Omental fat pad (tissue), 4 donors: Measurements from ENCODE around the gene ELF1. TPM values are rescaled to one million over a fixed set of nuclear protein-coding genes. Genes with fewer than 3 reads are reported as not detected.

Experiments used
- ATAC-seq: fragments of 150-250 bp; one replicate; pipeline ENCODE4 v1.9.1; 2016; ENCODE audit warnings: mild to moderate bottlenecking, moderate library complexity; ENCODE audit not compliant: low FRiP score
- DNase-seq: peaks from one replicate; pipeline ENCODE4 v3.0.0-alpha.2; 2019; ENCODE audit warnings: low spot score
- total RNA-seq, 4 donors: library from RNA; depleted of rRNA; stranded (reverse); fragments of >200 nt; gene quantifications; one replicate each; pipeline ENCODE4 v1.1.0, GENCODE V29; 2016
- TF ChIP-seq, protein P1 (sequence below), 3 donors: fragments of 450-650 bp; IDR thresholded peaks; one replicate each; pipeline ENCODE4 v1.5.1; 2016 to 2017; ENCODE audit warnings: antibody characterized with exemption in 3 of 3, mild to moderate bottlenecking in 3 of 3, moderate library complexity in 2 of 3

Gene ELF1
- total RNA-seq, 4 donors from 2014 or later: 87.4 to 107 (median 89.9) TPM

DNA sequence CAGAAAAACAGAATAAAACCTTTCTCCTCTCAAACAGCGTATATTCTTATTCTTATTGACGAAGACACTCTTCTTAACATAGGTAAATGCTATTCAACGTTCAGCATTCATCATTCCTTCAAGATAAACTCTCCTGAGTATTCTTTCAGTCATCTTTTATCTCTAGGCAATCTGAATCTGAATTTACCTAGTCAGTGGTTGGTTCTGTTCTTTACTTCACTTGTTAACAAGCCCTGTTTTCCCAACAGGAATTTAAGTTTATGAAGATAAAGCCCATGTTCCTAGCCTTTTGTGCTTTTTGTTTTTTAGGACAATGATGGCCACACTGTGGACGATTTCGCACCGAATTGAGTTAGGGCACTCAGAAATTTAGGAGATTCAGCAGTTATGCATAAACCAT, 3.2 kb downstream of the ELF1 start:
- DNase-seq: no peak
- TF ChIP-seq, protein P1, sequence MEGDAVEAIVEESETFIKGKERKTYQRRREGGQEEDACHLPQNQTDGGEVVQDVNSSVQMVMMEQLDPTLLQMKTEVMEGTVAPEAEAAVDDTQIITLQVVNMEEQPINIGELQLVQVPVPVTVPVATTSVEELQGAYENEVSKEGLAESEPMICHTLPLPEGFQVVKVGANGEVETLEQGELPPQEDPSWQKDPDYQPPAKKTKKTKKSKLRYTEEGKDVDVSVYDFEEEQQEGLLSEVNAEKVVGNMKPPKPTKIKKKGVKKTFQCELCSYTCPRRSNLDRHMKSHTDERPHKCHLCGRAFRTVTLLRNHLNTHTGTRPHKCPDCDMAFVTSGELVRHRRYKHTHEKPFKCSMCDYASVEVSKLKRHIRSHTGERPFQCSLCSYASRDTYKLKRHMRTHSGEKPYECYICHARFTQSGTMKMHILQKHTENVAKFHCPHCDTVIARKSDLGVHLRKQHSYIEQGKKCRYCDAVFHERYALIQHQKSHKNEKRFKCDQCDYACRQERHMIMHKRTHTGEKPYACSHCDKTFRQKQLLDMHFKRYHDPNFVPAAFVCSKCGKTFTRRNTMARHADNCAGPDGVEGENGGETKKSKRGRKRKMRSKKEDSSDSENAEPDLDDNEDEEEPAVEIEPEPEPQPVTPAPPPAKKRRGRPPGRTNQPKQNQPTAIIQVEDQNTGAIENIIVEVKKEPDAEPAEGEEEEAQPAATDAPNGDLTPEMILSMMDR (IDR thresholded peaks at IDR 0.05): no peak
- no peak for ATAC-seq

- ATAC-seq (no peak), DNase-seq (no peak)
- TF ChIP-seq, protein P1 (IDR thresholded peaks at IDR 0.05): no peak
Observed at GRCh38 chr13:41013835-41014234, 5.3 kb downstream of the ELF1 start.

GRCh38 chr13:41012536-41012935, 6.6 kb downstream of the ELF1 start:
- TF ChIP-seq, protein P1 (IDR thresholded peaks at IDR 0.05): no peak
- no peak for DNase-seq
- ATAC-seq: no peak

GRCh38 chr13:41011382-41011956, 7.6 kb downstream of the ELF1 start:
- DNase-seq: no peak
- TF ChIP-seq, protein P1 (IDR thresholded peaks at IDR 0.05): no peak
- no peak for ATAC-seq

GRCh38 chr13:41008349-41008980, 10.7 kb downstream of the ELF1 start:
- ATAC-seq (no peak), DNase-seq (no peak)
- TF ChIP-seq, protein P1 (IDR thresholded peaks at IDR 0.05): no peak

DNA sequence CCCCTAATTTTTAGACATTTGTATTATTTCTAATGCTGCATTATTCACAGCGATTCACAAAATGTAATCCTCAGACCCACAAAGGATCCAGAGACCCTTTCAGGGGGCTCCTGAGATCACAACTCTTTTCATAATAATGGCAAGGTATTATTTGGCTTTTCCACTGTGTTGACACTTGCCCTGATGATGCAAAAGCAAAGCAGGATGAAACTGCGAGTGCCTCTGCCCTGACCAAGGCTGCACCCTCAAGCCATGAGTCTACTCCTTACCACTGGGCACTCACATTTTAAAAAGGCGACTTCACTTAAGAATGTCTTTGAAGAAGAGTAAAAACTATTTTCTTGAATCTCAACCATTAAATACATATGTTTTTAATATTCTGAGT, 11.4 kb downstream of the ELF1 start:
- DNase-seq (no peak), ATAC-seq (no peak)
- TF ChIP-seq, protein P1 (IDR thresholded peaks at IDR 0.05): no peak
